GM18951 (cell line): Measurements from ENCODE around the gene CKM.

Source experiments
- POLR2A ChIP-seq: IDR thresholded peaks from 4 replicates; pipeline ENCODE4 v1.6.1; 2011; ENCODE audit warnings: mild to moderate bottlenecking; ENCODE audit not compliant: insufficient read length, insufficient read depth; ENCODE audit errors: extremely low read depth
- in situ Hi-C: fragments of 300-500 bp; cut with MboI; formaldehyde crosslinking; loops from one replicate; pipeline ENCODE4 v1.12.0; 2022; ENCODE audit warnings: low sequenced_read_pairs, mixed read lengths, inconsistent platforms; ENCODE audit not compliant: unreplicated experiment

CKM gene

DNA sequence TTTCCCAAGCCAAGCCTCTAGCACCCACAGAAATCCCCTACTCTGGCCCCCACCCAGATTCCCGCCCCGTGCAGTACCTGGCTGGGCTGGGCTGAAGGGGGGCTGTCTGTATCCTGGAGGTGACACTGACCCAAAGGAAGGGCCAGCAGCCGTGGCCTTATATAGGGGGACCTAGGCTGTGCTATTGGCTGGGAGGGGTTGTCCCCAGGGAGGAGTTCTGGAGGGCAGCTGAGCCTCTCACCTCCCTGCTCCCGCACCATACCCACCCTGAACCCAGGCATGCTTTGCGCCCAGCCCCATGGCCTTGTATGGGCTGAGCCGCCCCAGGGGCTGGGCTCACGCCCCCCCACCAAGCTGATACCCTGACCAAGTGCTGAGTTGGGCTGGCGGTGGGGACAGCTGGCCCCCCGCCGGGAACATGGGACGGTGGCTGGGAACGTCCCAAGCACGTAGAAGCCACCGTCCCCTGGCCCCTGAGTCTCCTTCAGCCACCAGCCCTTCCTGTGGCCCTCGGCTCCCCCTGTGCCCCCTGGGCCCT is at the start of gene CKM:
Gene CKM, minus strand, starts transcription at position 132 of the 538 bp plus-strand sequence. CDS start 3,162 bp downstream, outside the sequence.
- in situ Hi-C loops = no loop called here
- TF ChIP-seq POLR2A = no peak

DNA sequence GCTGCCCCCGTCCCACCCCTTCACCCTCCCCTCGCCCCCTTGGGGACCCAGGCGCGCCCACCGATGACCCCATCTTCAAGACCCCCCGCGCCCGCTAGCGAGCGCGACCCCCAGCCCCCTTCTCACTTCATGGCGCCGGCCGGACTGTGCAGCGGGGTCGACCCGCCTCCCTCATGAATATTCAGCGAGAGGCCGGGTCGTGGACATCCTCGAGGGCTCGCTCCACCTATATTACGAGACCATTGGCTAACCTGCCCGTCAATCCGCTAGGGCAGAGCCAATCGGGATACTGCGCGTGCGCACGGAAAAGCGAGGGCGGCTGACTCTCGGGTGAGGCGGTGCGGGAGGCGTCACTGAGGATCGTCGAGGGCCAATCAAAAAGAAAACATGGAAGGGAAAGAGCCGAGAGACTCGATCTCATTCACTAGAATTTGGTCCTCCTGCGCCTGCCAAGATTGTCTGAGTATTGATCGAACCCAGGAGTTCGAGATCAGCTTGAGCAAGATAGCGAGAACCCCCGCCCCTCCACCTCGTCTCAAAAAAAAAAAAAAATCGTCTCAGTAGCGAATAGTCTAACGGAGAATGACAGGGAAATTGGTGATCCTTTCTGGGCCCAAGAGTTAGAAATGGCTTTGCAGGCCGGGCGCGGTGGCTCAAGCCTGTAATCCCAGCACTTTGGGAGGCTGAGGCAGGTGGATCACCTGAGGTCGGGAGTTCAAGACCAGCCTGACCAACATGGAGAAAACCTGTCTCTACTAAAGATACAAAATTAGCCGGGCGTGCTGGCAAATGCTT is 47.9 kb upstream of the CKM start, which contains the start of gene ERCC2:
Gene ERCC2, minus strand, starts transcription at position 164 of the 795 bp plus-strand sequence. Its CDS starts 33 bp downstream, at position 131.
- in situ Hi-C loops = no loop called here
- peak; percentile 64 for TF ChIP-seq POLR2A

DNA sequence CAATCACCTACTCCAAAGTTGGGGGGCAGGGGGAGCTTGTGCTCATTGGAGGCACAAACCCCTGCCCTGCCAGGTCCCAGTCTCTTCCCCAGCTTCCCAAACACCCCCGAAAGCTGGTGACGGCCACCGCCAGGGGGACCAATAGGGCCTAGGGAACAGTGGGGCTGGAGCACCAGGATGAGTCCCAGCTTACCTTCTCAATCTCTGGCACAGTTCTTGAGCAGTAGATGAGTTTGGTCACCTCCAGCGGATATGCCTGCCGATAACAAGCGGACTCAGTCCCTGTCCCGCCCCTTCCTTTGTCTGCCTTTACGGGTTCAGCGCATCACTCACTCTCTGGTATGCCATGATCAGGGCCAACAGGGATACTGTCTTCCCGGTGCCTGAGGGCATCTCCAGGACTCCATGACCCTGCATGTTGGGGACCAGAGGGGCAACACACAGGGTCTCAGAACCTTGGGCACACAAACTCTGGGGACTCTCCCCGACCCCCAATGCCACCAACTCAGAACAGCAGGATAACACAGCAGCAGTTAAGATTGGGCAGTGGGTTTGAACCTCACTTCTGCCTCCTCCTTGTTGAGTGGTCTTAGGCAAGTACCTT is 46.2 kb upstream of the CKM start:
- in situ Hi-C loops = no loop called here
- no peak for TF ChIP-seq POLR2A

DNA sequence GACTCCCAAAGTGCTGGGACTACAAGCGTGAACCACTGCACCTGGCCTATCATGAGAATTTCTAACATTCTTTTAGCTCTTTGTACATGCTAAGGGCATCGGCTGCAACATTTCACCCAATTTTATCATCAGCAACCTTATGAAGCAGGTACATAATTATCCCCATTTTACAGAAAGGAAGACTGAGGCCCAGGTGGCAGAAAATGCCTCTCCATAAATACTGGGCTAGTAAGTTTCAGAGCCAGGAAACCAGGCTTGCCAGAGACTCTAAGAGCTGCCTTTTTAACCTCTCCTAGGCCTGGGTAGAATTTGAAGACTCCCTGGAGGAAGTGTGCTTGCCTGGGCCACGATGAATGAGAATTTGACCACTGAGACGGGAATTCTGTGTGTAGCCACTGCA is 45.5 kb upstream of the CKM start:
- no peak for TF ChIP-seq POLR2A
- in situ Hi-C loops = no loop called here

DNA sequence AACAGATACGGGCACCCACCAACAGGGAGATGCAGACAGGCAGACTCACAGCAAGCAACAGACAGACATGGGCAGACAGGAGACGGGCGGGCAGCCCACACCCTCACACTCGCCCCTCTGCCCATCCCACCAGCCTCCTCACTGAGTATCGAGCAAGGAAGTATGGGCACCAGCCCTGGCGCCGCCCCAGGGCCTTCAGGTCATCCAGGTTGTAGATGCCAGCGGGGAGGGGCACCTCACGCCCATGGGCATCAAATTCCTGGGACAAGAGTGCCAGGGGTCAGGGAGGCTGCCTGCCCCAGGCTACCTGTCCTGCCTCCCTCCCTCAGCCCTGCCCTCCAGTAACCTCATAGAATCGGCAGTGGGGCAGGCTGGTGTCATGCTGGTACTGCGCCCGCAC is 42.0 kb upstream of the CKM start:
- no peak for TF ChIP-seq POLR2A
- in situ Hi-C loops = no loop called here

DNA sequence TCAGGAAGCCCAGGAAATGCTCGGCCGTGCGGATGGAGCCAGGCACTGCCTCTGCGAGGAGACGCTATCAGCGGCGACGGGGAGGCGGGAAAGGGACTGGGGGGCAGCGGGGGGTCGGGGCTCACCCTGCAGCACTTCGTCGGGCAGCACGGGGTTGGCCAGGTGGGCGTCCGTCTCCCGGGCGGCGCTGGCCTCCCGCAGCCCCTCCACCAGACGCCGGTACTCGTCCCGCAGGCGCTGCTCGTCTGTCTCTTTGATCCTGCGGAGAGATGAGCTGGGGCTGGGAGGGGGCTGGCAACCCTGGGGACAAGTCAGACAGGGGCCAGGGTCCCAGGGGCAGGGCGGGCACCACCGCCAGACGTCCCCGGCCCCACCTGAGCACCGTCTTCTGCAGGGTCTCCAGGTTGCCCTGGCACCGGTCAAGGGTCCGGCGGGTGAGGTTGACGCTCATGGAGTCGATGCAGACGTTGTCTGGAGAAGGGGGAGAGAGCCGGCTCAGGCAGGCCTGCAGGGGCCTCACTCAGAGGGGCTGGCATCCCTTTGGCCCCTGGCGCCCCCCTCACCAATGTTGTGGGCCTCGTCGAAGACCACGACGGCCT is 41.3 kb upstream of the CKM start:
- no peak for TF ChIP-seq POLR2A
- in situ Hi-C loops = no loop called here

DNA sequence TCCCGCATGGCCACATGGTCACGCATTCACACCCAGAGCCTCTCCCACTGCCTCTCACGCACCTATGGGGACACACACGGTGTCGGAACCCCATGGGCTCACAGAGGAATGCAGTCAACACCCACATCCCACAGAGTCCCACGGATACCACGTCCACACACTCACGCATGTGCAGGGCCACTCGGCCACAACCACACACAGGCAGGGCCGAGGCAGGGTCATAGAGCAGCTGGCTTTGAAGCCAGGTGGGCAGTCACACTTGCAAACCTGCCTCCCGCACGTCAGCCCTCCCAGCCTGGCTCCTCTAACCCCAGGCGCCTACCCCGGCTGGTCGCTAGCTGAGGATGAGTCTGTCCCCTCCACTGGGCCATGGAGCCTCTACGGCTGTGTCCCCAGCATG is 39.6 kb upstream of the CKM start:
- TF ChIP-seq POLR2A = no peak
- in situ Hi-C loops = no loop called here

DNA sequence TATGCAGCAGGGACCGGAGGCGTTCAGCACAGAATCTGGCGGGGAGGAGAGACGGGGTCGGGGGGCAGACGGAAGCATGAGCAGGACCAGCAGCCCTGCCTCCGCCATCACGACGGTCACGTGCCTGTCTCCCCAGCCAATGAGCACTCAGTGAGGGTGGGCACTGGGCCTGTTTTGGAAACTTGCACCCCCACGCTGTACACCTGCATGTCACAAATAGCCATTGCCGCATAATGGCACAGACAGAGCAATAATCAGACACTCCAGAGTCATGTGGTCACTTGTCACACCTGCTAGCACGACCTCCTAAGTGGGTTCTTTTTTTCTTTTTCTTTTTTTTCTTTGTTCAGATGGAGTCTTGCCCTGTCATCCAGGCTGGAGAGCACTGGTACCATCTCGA is 38.9 kb upstream of the CKM start:
- in situ Hi-C loops = no loop called here
- TF ChIP-seq POLR2A = no peak

DNA sequence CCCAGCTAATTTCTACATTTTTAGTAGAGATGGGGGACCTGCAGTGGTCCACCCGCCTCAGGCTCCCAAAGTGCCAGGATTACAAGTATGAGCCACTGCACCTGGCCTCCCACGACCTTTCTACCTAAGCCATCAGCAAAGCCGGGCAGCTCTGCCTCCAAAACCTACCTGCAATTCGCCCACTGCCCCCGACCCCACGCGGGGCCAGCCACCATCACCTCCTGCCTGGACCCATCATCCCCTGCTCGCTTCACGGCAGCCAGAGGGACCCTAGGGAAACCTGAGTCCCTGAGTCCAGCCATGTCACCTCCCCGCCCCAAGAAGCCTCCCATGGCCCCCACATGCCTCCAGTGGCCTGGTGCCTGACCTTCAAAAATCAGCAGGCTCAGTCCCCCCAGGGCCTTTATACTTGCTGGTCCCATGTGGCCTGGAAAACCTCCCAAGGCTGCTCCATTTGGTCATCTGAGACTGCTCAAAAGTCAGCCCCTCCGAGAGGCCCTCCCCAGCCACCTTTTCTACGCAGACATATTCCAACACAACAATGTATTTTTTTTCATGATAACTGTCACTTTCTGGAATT is 35.6 kb upstream of the CKM start:
- in situ Hi-C loops = no loop called here
- no peak for TF ChIP-seq POLR2A

DNA sequence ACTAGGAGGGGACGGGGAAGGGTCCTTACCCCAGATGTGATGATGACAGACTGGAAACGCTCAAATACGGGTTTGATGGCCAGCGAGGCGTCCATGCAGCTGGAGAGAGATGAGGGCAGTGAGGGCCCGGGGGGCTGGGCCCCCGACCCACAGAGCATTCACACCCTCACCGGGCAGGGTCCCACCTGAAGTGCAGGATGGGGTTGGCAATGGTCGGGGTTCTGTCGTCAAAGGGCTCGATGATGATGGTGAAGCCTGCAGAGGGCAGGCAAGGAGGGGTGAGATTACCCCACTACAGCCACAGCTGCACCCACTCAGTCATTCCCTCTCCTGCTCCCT is 34.7 kb upstream of the CKM start:
- no peak for TF ChIP-seq POLR2A
- in situ Hi-C loops = no loop called here

DNA sequence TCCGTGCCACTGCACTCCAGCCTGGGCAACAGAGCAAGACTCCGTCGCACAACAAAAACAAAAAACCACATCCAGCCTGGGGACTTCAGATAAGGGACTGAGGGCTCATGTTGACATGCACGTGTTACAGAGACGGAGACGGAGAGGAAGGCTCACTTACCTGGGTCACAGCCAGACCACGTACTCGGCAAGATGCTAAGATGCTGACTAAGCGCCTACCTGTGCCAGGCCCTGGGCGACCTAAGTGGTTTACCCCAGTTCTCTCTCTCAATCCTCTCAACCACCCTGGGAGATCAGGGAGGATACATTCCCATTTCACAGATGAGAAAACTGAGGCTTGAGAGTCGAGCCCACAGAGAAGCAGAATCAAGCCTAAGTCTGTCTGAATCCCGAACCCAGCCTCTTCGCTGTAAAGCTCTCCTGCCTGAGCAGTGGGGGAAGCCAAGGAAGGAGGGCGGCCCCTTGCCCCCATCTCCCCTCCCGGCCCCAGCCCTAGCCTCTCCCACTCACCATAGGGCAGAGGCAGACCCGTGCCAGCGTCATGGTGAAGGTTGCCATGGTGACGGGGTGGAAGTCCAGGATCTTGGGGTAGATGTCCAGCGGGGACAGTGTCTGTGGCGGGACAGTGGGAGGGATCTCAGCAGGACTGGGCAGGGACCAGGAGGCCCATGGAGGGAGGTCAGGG is 34.2 kb upstream of the CKM start:
- in situ Hi-C loops = no loop called here
- TF ChIP-seq POLR2A = no peak

DNA sequence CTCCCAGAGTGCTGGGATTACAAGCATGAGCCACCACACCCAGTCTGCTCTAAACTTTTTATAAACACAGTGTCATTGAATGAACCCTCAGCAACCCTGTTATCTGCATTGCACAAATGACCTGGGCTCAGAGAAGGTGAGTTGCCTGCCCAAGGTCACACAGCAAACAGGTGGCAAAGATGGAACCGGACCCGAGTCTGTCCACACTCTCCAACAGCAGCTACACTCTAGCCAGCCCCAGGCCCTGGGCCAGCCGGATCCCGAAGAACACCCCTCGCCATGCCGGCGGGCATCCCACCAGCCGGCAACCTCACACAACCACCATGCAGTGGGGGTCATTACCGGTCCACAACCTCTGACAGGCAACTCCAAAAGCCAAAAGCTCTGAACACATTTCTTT is 33.2 kb upstream of the CKM start:
- in situ Hi-C loops = no loop called here
- no peak for TF ChIP-seq POLR2A

DNA sequence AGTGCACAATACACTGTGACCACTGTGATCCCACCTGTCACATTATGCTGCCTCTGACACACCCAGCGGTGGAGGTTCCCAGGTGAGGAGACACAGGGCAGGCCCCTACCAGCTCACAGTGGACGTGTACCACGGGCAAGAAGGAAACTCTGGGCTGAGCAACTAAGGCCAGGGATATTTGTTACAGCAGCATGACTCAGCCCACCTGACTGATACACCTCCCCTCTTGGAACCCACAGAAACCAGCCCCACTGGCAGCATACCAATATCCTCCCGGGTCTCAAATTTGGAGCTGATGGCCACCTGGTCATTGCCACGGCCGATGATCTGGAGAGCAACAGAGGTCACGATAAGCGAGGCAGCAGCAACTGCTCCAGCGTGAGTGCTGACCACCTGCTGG is 32.7 kb upstream of the CKM start:
- TF ChIP-seq POLR2A = no peak
- in situ Hi-C loops = no loop called here
